HCT116 (cell line): ENCODE measurements around the gene KNCN. TPM values are rescaled to one million over a fixed set of nuclear protein-coding genes. Genes with fewer than 3 reads are reported as not detected.

ENCODE experiments used
- ATAC-seq: fragments of 200-7000 bp; cut with Tn5 transposase; 2 replicates; pipeline ENCODE4 v1.9.1; 2020; ENCODE audit warnings: mild to moderate bottlenecking, moderate library complexity
- BruUV-seq: library from RNA; stranded (reverse); fragments of 400-500 nt; replicated peaks from 2 replicates; lab custom pipeline; 2021; lab: Mats Ljungman, UMichigan
- CTCF ChIA-PET: fragments of 300-600 bp; sonication (Branson Sonifier 250); formaldehyde crosslinking; loops from one replicate; lab custom pipeline; 2021; ENCODE audit warnings: antibody characterized with exemption; lab: Charles Lee
- POLR2A ChIA-PET: fragments of 300-600, 350-600 bp; sonication (Branson Sonifier 250); formaldehyde crosslinking; loops from one replicate; lab custom pipeline; 2021; ENCODE audit warnings: antibody characterized with exemption; lab: Charles Lee
- RAD21 ChIA-PET, 2 experiments: fragments of 300-600 bp; sonication (Branson Sonifier 250); formaldehyde crosslinking; loops; one replicate each; lab custom pipeline; 2023; ENCODE audit warnings: low total read pairs in 2 of 2; ENCODE audit not compliant: uncharacterized antibody in 2 of 2, unreplicated experiment in 2 of 2, low non-redundant PET in 1 of 2; lab: Charles Lee
- DNase-seq: peaks from one replicate; pipeline ENCODE4 v3.0.0-alpha.2; 2010; ENCODE audit warnings: low read depth, low spot score
- H2AFZ ChIP-seq: fragments of 200-600 bp; shearing (Covaris generic), sonication (generic); 2 replicates; pipeline ENCODE4 v1.6.1; 2017; ENCODE audit warnings: low read depth, mixed run types, mixed read lengths, antibody characterized with exemption, low read length; ENCODE audit not compliant: poor library complexity, severe bottlenecking
- H3K27ac ChIP-seq: 2 replicates; pipeline ENCODE4 v1.5.1; 2012; ENCODE audit warnings: low read depth, low read length
- H3K27me3 ChIP-seq: fragments of 200-600 bp; sonication (generic); 2 replicates; pipeline ENCODE4 v1.6.1; 2016; ENCODE audit warnings: mixed run types, low read length, mixed read lengths; ENCODE audit not compliant: insufficient read depth
- H3K36me3 ChIP-seq, 2 experiments: fragments of 200-500 bp in 1 of 2; fragments of 200-600 bp in 1 of 2; sonication (Bioruptor generic) in 1 of 2; sonication (generic) in 1 of 2; 2 replicates each; pipeline versions ENCODE4 v1.5.1 to v1.6.1; 2014 to 2016; ENCODE audit warnings: low read length in 2 of 2, inconsistent platforms in 1 of 2, mixed read lengths in 1 of 2, mixed run types in 1 of 2; ENCODE audit not compliant: insufficient read depth in 2 of 2, control insufficient read depth in 1 of 2
- H3K4me1 ChIP-seq, 2 experiments: fragments of 200-600 bp in 1 of 2; sonication (generic) in 1 of 2; 2 replicates each; pipeline versions ENCODE4 v1.5.1 to v1.6.1; 2012 to 2017; ENCODE audit warnings: low read length in 2 of 2, inconsistent platforms in 1 of 2, mild to moderate bottlenecking in 1 of 2, mixed read lengths in 1 of 2, mixed run types in 1 of 2, moderate library complexity in 1 of 2; ENCODE audit not compliant: insufficient read depth in 2 of 2, control insufficient read depth in 1 of 2
- H3K4me2 ChIP-seq: fragments of 200-600 bp; sonication (generic); 2 replicates; pipeline ENCODE4 v1.6.1; 2017; ENCODE audit warnings: mixed run types, low read length, mixed read lengths
- H3K4me3 ChIP-seq, 2 experiments: fragments of 200-600 bp in 1 of 2; sonication (generic) in 1 of 2; replicated peaks in 1 of 2; 2 replicates each; pipeline ENCODE4 v1.5.1; 2011 to 2016; ENCODE audit warnings: low read length in 2 of 2, control low read depth in 1 of 2, low read depth in 1 of 2, mild to moderate bottlenecking in 1 of 2, mixed read lengths in 1 of 2, mixed run types in 1 of 2
- H3K79me2 ChIP-seq: fragments of 200-600 bp; sonication (generic); 2 replicates; pipeline ENCODE4 v1.6.1; 2017; ENCODE audit warnings: mild to moderate bottlenecking, mixed run types, low read length, moderate library complexity, mixed read lengths; ENCODE audit not compliant: insufficient read depth
- H3K9ac ChIP-seq: fragments of 200-600 bp; sonication (generic); 2 replicates; pipeline ENCODE4 v1.6.1; 2016; ENCODE audit warnings: low read length, mixed read lengths
- H3K9me2 ChIP-seq: fragments of 200-600 bp; sonication (generic), shearing (Covaris generic); 2 replicates; pipeline ENCODE4 v1.6.1; 2017; ENCODE audit warnings: mixed run types, mild to moderate bottlenecking, moderate library complexity; ENCODE audit not compliant: insufficient read depth
- H3K9me3 ChIP-seq, 2 experiments: fragments of 200-500 bp in 1 of 2; fragments of 200-600 bp in 1 of 2; sonication (Bioruptor generic) in 1 of 2; sonication (generic) in 1 of 2; 2 replicates each; pipeline ENCODE4 v1.6.1; 2014 to 2017; ENCODE audit warnings: low read length in 2 of 2, mixed read lengths in 2 of 2, inconsistent platforms in 1 of 2, low read depth in 1 of 2, mild to moderate bottlenecking in 1 of 2, mixed run types in 1 of 2, moderate library complexity in 1 of 2; ENCODE audit not compliant: control insufficient read depth in 1 of 2, insufficient read depth in 1 of 2
- H4K20me1 ChIP-seq: fragments of 200-600 bp; sonication (generic), shearing (Covaris generic); 2 replicates; pipeline ENCODE4 v1.6.1; 2017; ENCODE audit warnings: mixed run types, mild to moderate bottlenecking, moderate library complexity; ENCODE audit not compliant: insufficient read depth
- ATF3 ChIP-seq: IDR thresholded peaks from 2 replicates; pipeline ENCODE4 v1.6.1; 2012
- CTCF ChIP-seq, 3 experiments: fragments of 200-600 bp in 1 of 3; sonication (generic) in 1 of 3; IDR thresholded peaks in 2 of 3; conservative IDR thresholded peaks in 1 of 3; 2 replicates each; pipeline ENCODE4 v1.5.1; 2012 to 2017; ENCODE audit warnings: low read depth in 2 of 3, low read length in 2 of 3, antibody characterized with exemption in 1 of 3, borderline replicate concordance in 1 of 3, control low read depth in 1 of 3, mild to moderate bottlenecking in 1 of 3, mixed read lengths in 1 of 3, mixed run types in 1 of 3, moderate library complexity in 1 of 3; ENCODE audit not compliant: insufficient read depth in 1 of 3
- ELF1 ChIP-seq: IDR thresholded peaks from 2 replicates; pipeline ENCODE4 v1.6.1; 2012; ENCODE audit warnings: low read depth, borderline replicate concordance
- JUND ChIP-seq: IDR thresholded peaks from 2 replicates; pipeline ENCODE4 v1.6.1; 2012
- POLR2A ChIP-seq: IDR thresholded peaks from 2 replicates; pipeline ENCODE4 v1.7.0; 2011; ENCODE audit warnings: borderline replicate concordance; ENCODE audit not compliant: insufficient read depth, insufficient read length; ENCODE audit errors: extremely low read depth
- POLR2AphosphoS5 ChIP-seq: IDR thresholded peaks from 2 replicates; pipeline ENCODE4 v1.6.1; 2011; ENCODE audit warnings: mild to moderate bottlenecking, low read depth, low read length, moderate library complexity
- SP1 ChIP-seq: IDR thresholded peaks from 2 replicates; pipeline ENCODE4 v1.6.1; 2012; ENCODE audit warnings: low read depth
- SRF ChIP-seq: IDR thresholded peaks from 2 replicates; pipeline ENCODE4 v1.6.1; 2012; ENCODE audit warnings: low read depth
- TCF7L2 ChIP-seq: IDR thresholded peaks from 2 replicates; pipeline ENCODE4 v1.7.0; 2011; ENCODE audit warnings: borderline replicate concordance, inconsistent platforms; ENCODE audit not compliant: insufficient read depth, insufficient read length; ENCODE audit errors: extremely low read depth
- ZBTB33 ChIP-seq: IDR thresholded peaks from 2 replicates; pipeline ENCODE4 v1.6.1; 2011; ENCODE audit warnings: mild to moderate bottlenecking, low read length, moderate library complexity; ENCODE audit not compliant: insufficient replicate concordance; ENCODE audit errors: extremely low read depth
- ZFX ChIP-seq: fragments of 450-650 bp; IDR thresholded peaks from 2 replicates; pipeline ENCODE4 v1.6.1; 2017
- ZNF274 ChIP-seq: fragments of 200-500 bp; sonication (Bioruptor generic); IDR thresholded peaks from 2 replicates; pipeline ENCODE4 v1.6.1; 2014; ENCODE audit warnings: mild to moderate bottlenecking, low read depth, low read length, inconsistent platforms
- intact Hi-C: fragments of 100-400 bp; cut with micrococcal nuclease; formaldehyde crosslinking; loops from 2 replicates; pipeline ENCODE4 v1.10.0; 2022
- total RNA-seq: library from RNA; stranded (reverse); gene quantifications from one replicate; pipeline ENCODE4 v1.2.1, GENCODE V29; 2021; ENCODE audit not compliant: unreplicated experiment

The KNCN gene
- total RNA-seq, 1 experiment from 2014 or later: not detected

- H2AFZ ChIP-seq: no peak overlapping the region
- no TSS peak for BruUV-seq
- peaks cover 13 to 21% of the 10 kb centered on the region in 2 experiments for H3K4me1 ChIP-seq
- no peaks in the 10 kb centered on the region for H3K79me2 ChIP-seq
- ChIA-PET RAD21 (no interaction called here), CTCF (interaction anchor here (1.8 kb wide), 1 partner anchor 9 kb away, joined by 4 read pairs; no protein-coding TSS in a partner anchor), POLR2A (no interaction called here)
- H3K27ac ChIP-seq: no peak overlapping the region
- DNase-seq (no peak), ATAC-seq (no peak)
- no peaks in the 10 kb centered on the region for H3K9me3 ChIP-seq
- no peak overlapping the region for H3K9ac ChIP-seq
- H3K4me2 ChIP-seq: no peak overlapping the region
- H3K36me3 ChIP-seq: no peaks in the 10 kb centered on the region
- no peaks in the 10 kb centered on the region for H3K9me2 ChIP-seq
- H3K4me3 ChIP-seq: no peak overlapping the region
- no peaks in the 10 kb centered on the region for H4K20me1 ChIP-seq
- H3K27me3 ChIP-seq: no peaks in the 10 kb centered on the region
- intact Hi-C loops: no loop called here
- no peak for TF ChIP-seq POLR2A
- TF ChIP-seq, all 23 proteins: peak for 0
Observed at GRCh38 chr1:46512792-46513190, 38.7 kb downstream of the KNCN start.

- no peaks in the 10 kb centered on the region for H4K20me1 ChIP-seq
- H3K4me1 ChIP-seq: peaks cover 8 to 16% of the 10 kb centered on the region in 2 experiments
- no peaks in the 10 kb centered on the region for H3K27me3 ChIP-seq
- BruUV-seq: no TSS peak
- no peaks in the 10 kb centered on the region for H3K79me2 ChIP-seq
- DNase-seq: no peak
- no peak for ATAC-seq
- RAD21 ChIA-PET: no interaction called here
- H3K9ac ChIP-seq: no peak overlapping the region
- intact Hi-C loops: no loop called here
- H3K4me2 ChIP-seq: no peak overlapping the region
- no peak overlapping the region for H2AFZ ChIP-seq
- TF ChIP-seq POLR2AphosphoS5 (no peak), SP1 (no peak), CTCF (IDR thresholded peaks at IDR 0.05 in 2 of 3, conservative IDR thresholded peaks at IDR 0.05 in 1 of 3; ENCODE audit: borderline replicate concordance in 1 of 3, insufficient read depth in 1 of 3, low read depth in 2 of 3, low read length in 2 of 3) (no peak), ZBTB33 (no peak), ELF1 (no peak), JUND (no peak), ATF3 (no peak), ZFX (no peak), ZNF274 (no peak), SRF (no peak), TCF7L2 (no peak)
- CTCF ChIA-PET: interaction anchor here (1.8 kb wide), 1 partner anchor 10 kb away, joined by 4 read pairs; no protein-coding TSS in a partner anchor
- POLR2A ChIA-PET: no interaction called here
- H3K36me3 ChIP-seq: no peaks in the 10 kb centered on the region
- no peak overlapping the region for H3K27ac ChIP-seq
- no peaks in the 10 kb centered on the region for H3K9me3 ChIP-seq
- no peak overlapping the region for H3K4me3 ChIP-seq
- no peaks in the 10 kb centered on the region for H3K9me2 ChIP-seq
Observed at GRCh38 chr1:46512135-46512791, 39.2 kb downstream of the KNCN start.
